Stimulated activated naive CD4-positive, alpha-beta T cell (primary cell): ENCODE results near the gene BRINP3.
"Not testable (repeated sequence)": the region's sequence is repeated elsewhere in the genome, so short reads cannot be mapped to it uniquely, and the experiment has no call there.

Experiments used
- DNase-seq, 6 experiments: peaks; one replicate each; lab custom pipeline; 2025; lab: John Stamatoyannopoulos, UW

BRINP3 gene

GRCh38 chr1:190179817-190180216 lies 297.8 kb downstream of the BRINP3 start:
- no peak for DNase-seq

- no peak for DNase-seq
These were observed 298.8 kb downstream of the BRINP3 start for GRCh38 chr1:190178827-190179226.

GRCh38 chr1:190177555-190177954 lies 300.1 kb downstream of the BRINP3 start:
- DNase-seq: no peak

- no peak for DNase-seq
These were observed 300.9 kb downstream of the BRINP3 start for GRCh38 chr1:190176776-190177175.

GRCh38 chr1:190175320-190175719 lies 302.3 kb downstream of the BRINP3 start:
- no peak for DNase-seq

- DNase-seq: no peak
These were observed 304.8 kb downstream of the BRINP3 start for GRCh38 chr1:190172651-190173430.

GRCh38 chr1:190170321-190170720 lies 307.3 kb downstream of the BRINP3 start:
- DNase-seq: no peak

- DNase-seq: no peak
These were observed 308.2 kb downstream of the BRINP3 start for GRCh38 chr1:190169311-190170067.

- DNase-seq: no peak
These were observed 308.8 kb downstream of the BRINP3 start for GRCh38 chr1:190168893-190169280.

- DNase-seq: no peak
These were observed 309.4 kb downstream of the BRINP3 start for GRCh38 chr1:190168116-190168892.

- DNase-seq: no peak
These were observed 318.5 kb downstream of the BRINP3 start for GRCh38 chr1:190159146-190159545.

GRCh38 chr1:190154744-190155143 lies 322.9 kb downstream of the BRINP3 start:
- DNase-seq: no peak

GRCh38 chr1:190147616-190148015 lies 330.0 kb downstream of the BRINP3 start:
- no peak for DNase-seq

- DNase-seq: no peak
These were observed 333.0 kb downstream of the BRINP3 start for GRCh38 chr1:190144650-190145049.

- DNase-seq: no peak
These were observed 337.0 kb downstream of the BRINP3 start for GRCh38 chr1:190140644-190141043.

- no peak for DNase-seq
These were observed 339.0 kb downstream of the BRINP3 start for GRCh38 chr1:190138702-190139101.

- DNase-seq: no peak
These were observed 339.4 kb downstream of the BRINP3 start for GRCh38 chr1:190138266-190138665.

GRCh38 chr1:190129366-190129765 lies 348.3 kb downstream of the BRINP3 start:
- no peak for DNase-seq

GRCh38 chr1:190126728-190127127 lies 350.9 kb downstream of the BRINP3 start:
- DNase-seq: no peak

GRCh38 chr1:190124068-190124467 lies 353.6 kb downstream of the BRINP3 start:
- no peak for DNase-seq

GRCh38 chr1:190120564-190120963 lies 357.1 kb downstream of the BRINP3 start:
- not testable (repeated sequence) for DNase-seq

- no peak for DNase-seq
These were observed 358.0 kb downstream of the BRINP3 start for GRCh38 chr1:190119683-190120082.

- DNase-seq: no peak
These were observed 360.7 kb downstream of the BRINP3 start for GRCh38 chr1:190116921-190117320.
